DMS 273 treated with DMSO at 0.1 percent for 48 hours (cell line): ENCODE measurements around the gene CAB39L.

Experiments used
- DNase-seq: peaks from one replicate; lab custom pipeline; 2025; lab: John Stamatoyannopoulos, UW

The CAB39L gene

DNA sequence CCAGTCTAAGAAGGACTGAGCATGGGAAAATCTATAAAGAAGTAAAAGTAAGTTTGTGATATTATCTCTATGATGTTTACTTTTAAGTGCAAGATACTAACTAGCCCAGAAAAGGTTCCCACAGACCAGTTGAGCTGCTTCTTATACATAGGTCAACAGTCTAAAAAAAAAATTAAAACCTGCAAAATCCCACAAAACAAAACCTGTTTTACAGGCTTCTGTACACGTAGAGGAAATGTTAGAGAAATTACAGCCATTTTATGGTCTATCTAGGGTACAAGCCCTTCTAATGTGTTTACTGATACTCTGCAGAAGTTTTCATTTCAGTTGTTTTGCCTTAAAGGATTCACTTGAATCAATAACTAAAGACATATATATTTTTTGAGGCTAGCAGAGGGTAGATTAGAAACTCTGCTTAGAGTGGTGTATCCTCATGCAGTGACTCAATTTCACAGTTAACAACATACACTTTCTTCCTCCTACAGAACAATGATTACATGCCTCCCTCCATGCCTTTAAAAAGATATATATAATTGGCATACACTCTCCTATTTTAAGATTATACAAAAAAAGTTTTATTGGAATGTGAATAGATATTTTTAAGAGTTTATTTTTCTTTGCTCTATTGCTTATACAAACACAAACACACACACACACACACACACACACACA is 43.9 kb downstream of the CAB39L start:
- DNase-seq, result no peak

DNA sequence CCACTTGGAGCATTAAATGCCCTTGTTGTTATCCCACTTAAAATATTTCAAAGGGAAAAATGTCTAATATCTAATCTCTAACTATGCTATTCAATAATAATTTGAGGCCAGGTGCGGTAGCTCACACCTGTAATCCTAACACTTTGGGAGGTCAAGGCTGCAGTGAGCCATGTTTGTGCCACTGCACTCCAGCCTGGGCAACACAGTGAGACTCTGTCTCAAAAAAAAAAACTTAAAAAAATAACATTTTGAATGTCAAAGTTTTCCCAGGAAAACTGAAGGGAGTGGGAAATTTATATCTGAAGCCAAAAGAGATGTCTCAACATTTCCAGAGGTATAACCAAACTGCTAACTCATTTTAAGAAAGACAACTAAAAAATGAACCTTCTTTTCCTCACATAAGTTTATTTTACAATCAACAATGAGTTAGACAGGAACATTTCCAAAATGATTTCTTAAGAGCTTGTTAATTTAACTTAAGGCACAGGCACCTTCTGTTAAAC is 47.9 kb downstream of the CAB39L start:
- no peak for DNase-seq

DNA sequence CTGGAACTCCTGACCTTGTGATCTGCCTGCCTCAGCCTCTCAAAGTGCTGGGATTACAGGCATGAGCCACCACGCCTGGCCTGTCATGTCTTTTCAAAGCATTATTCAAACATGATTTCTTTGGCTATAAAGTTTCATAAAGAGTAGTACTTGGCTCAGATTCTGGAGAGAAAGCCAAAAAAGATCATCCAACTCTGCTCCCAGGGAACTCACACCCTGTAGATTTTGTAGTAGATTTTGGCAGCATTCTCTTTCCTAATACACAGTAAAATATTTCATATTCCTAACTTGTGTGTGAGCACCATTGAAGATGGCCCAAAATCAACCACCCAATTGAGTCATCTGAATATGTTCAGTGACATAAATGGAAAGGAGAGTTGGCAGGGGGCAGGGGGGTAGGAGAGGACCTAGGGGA is 48.4 kb downstream of the CAB39L start:
- DNase-seq, result no peak

DNA sequence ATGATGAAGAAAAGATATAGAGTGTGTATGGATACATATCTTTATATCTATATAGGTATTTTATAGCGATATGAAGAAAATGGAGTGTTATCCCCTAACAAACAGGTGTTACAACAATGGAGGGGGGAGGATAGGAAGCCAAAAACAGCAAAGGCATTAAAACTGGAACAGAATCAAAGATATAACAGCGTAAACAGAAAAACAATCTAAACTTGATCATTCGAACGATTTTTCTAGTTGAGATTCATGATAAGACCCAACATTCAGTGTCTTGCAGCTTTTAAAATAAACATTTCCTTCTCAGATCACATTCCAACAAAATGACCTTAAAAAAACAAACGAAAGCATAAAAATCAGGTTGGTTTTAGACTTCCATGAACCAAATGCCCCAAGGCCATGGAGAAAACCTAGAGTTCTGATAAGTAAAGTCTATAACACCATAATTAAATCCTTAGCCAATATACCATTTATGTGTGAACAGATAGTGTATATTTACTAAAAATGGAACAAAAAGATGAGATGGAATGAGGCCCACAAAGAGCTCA is 55.7 kb downstream of the CAB39L start:
- no peak for DNase-seq

DNA sequence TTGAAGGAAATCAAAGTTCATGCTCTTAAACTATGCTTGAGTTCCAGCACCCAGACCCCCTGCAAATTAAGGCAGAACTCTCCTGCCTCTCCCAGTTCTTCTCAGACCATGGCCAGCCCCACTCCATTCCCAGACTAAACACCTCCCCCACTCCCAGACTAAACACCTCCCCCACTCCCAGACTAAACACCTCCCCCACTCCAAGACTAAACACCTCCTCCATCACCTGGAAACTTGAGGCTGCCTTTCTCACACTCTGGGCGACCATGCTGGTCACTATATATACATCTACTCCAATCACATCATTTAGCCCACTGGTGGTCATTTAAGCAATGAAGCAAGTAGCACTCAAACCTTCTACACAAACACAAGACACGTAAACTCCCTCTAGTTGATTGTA is 57.2 kb downstream of the CAB39L start:
- DNase-seq, result no peak

DNA sequence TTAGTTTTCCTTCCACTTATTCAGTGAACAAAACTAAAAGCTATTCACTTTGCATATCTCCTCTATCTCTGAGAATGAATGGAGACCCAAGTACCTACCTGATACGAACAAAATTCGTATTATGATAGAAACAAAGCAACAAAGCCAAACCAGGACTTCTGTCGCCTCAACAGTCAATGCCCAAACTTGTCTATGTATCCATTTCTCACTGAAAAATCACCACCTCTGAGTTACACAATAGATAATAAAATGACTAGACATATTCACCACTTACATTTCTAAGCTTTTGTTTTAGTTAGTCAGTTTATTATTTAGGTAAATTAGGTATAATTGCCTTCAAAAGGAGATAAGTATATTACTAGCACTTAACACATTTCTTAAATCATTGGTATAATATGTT is 67.7 kb downstream of the CAB39L start:
- DNase-seq, result no peak

DNA sequence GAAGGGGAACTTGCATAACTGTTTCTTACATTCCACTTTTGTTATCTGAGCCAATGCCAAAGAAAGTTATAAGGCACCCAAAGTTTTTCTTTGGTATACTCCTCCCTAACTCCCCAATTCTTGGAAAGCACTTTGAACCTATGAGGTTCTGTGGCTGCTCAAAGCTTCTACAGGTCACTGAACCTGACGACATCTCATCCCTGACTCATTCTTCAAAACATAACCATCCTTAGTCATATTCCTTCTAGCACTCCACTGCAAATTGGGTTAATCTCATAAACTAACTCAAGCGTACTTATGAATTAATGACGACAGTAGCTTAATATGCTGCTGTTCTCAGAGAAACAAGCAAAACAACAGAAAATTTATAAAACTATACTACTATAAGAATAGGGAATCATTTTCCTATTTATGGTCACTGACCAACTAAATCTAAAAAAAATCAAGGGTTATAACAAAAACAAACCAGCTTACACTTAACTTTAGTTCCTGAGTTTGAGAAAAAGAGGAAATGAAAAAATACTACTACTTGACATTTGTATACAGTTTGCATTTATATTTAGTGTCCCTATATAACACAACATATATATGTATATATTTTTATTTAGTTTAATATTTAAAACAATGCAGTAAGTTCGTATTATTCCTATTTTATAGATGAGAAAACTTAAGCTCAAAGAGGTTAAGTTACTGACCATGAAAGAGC is 69.1 kb downstream of the CAB39L start:
- no peak for DNase-seq

DNA sequence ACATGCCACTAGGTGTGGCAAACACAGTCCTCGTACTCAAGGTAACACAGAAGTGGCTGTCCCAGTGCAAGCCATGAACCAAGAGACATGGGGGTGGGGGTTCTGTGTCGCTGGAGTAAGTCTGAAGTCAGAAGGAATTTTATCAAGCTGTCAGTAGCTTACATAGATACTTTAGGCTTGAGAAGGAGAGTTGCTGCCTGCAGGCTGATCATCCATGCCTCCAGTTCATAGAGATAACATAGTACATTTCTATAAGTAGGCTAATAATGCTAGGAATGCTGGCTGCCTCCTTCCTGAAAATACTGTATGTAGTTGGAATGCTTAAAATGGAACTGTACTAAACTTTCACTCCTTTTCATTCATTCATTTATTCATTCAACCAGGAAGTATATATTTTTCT is 70.1 kb downstream of the CAB39L start:
- no peak for DNase-seq

DNA sequence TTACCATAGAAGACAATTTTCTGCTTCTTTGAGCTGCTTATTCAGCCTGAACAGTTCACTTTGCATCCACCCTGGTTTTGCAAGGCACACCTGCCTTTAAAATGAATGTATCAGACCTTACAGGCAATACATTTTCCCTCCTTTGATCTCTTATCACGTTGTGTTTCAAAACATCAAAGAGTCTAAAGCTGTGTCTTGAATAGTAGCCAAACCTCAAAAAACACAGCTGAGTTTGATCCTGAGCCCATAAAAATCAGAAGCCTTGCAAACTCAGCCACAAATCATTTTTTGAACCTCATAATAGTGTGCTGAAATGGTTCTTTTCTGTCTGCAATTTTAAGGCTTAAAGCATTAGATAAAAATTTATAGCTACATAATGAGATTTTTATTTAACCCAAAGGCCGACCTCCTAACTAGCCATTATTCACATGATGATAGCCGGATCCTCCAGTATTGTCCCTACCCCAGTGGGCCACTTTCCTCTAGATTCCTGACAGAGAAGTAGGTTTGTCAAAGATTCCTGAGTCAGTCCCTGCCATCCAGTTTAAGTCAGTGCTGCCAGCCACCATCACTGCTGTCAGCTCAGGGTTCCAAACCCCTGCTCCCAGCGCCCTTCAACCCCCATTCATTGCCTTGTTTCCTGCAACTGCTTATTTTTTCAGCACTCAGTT is 71.8 kb downstream of the CAB39L start:
- no peak for DNase-seq

DNA sequence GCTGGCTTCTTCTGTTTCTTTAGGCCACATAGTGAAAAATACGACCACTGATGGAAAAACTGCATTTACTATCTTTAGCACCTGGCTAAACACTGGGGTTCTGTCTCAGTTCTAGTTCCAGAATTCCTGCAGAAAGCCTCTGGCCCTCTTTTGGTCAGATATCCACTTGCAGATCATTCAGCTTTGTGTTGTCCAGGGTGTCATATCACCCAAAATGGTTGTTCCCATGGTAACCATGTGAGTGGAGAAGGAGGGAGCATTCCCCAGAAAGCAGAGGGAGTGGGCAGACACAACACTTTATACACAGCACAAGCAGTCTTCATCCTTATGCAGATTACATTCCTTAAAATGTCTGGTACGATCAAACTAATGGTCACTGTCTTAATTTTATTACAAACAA is 73.5 kb downstream of the CAB39L start:
- no peak for DNase-seq

DNA sequence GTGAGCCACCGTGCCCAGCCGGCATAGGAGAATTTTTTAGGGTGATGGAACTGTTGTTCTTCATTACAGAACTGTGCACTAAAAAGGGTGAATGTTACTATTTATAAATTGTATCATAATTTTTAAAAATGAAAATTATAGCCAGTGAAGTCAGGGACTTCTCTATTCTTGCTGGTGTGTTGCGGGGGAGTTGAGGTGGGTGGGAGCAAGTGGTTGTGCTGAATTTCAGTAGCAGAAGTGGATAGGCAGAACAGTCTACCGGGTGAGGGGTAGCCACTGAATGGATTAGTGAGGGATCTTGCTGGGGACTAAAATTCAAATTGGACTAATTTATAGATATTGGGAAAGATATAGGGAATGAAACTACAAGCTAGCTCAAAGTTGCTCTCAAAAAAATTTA is 74.0 kb downstream of the CAB39L start:
- DNase-seq, result no peak

DNA sequence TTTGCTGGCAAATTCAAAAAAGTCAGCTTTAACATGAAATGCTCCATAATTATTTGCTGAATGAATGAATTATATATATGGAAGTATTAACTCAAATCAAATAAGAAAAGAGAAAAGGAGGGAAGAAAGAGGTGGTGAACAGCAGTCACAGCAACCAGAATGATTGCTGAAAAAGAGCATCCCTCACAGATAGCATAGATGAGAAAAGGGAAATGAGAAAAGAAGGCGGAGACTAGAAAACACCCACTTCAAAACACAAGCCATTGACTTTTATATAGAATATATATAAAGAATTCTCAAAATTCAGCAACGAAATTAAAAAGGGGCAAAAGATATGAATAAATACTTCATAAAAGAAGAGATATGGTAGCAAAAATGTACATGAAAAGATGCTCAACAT is 75.2 kb downstream of the CAB39L start:
- DNase-seq, result no peak

DNA sequence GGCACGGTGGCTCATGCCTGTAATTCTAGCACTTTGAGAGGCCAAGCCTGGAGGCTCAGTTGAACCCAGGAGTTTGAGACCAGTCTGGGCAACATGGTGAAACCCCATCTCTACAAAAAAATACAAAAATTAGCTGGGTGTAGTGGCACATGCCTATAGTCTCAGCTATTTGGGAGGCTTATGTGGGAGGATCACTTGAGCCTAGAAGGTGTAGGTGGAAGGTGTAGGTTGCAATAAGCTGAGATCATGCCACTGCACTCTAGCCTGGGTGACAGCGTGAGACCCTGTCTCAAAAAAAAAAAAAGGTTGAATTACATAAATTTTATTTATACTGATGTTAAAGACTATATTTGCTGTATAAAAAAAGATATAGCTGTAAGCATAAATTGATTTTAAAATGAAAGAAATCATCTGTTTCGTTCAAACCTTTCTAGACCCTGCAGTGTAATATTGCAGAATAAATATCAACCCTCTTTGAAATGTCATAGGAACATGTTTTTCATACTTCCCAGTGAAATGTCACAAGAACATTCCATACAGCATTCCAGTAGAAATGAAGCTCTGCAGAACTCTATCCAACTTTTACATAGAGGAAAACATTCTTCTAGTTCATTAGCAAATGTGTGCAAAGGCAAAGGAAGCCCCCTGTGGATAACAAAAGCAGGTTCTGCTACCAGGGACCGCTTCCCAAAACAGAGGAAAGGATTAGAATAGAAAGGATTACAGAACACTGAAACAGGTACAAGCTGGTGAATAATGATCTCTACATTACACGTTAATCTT is 76.0 kb downstream of the CAB39L start:
- no peak for DNase-seq

DNA sequence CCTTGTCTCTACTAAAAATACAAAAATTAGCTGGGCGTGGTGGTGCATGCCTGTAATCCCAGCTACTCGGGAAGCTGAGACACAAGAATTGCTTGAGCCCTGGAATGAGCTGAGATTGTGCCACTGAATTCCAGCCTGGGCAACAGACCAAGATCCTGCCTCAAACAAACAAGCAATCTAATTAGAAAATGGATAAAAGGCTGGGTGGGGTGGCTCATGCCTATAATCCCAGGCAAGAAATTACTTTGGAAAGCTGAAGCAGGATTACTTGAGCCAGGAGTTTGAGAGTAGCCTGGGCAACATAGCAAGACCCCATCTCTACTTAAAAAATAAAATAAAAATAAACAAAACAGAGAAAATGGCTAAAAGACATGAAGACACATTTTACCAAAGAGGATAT is 77.0 kb downstream of the CAB39L start:
- DNase-seq, result no peak

DNA sequence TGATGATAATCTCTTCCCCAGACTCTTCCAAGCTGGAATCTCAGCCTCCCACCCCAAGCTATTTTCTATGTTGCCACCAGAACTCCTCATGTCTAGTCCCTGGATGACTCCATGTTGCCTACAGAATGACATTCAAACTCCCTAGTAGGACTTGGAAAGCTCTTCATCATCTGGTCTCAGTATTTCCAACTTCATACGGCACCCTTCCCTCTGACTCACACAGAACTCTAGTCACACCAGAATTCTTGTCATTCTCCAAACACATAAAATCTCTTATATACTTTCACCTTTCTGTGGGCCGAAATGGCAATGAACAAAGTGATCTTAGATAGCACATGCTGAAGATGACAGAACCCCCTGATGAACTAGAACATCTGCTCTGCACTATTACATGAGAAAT is 86.2 kb downstream of the CAB39L start:
- DNase-seq, result no peak

DNA sequence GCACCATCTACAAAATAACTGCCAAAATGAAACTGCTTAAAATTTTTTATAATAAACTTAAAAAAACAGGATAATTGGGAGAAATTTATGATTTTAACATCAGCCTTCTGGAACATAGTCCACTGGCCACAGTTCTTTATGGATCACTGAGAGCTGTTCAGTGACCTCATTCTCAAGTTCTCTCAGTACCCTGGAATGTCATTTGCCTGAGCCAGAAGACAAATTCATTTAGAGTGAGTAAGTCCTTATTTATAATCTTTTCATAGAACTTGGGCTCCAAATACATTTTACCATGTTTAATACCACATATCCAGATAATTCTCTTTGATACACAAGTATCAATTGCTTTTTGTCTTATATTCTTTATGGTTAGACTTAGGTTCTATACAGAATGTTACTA is 87.6 kb downstream of the CAB39L start:
- DNase-seq, result no peak

DNA sequence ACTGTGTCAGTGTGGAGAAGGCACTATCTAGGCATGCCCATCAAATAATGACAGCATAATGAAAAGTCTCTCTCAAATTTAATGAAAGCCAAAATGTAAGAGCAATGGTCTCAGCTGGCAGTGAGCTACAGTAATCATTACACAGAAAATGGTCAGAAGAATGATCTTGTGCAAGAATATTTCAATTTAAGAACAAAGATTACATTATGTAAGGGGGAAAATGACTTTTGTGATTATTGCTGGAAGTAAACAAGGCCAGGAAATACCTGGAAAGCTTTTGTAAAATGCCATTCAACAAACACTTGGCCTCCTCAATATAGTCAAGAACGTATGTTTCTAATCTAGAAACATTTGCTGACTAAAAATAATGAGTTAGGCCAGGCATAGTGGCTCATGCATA is 89.1 kb downstream of the CAB39L start:
- DNase-seq, result no peak

DNA sequence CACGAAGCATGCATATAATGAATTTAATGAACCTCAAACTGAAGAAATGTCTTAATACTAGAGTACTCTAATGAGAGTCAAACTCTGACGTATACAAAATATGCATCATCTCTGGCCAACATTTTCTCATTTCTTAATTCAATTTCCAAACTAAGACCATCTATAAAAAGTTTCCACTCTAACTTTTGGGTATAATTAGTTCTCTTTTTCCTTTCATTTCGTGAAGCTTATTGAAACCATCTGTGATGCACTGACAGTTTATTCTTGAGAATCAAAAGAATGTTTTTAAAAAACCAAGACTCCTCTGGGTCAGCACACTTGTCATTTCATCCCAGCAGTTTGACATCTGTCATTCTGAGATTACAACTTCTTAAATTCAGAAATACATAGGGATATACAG is 90.0 kb downstream of the CAB39L start:
- DNase-seq, result no peak

DNA sequence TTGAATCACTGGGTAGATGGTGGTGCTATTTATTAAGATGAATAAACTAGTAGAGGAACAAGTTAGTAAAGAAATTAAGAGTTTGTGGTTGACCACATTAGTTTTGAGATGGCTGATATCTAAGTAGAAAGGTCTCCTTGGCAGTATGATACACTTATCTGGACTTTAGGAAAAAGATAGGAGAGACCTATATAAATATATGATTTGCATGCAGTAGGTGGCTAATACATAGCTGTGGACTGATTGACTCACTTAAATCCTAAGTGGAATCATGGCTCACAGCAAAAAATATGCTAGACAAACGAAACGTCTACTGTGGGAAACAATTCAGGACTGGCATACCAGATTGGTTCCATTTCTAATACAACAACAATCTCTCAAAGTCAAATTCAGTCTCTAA is 92.0 kb downstream of the CAB39L start:
- no peak for DNase-seq

DNA sequence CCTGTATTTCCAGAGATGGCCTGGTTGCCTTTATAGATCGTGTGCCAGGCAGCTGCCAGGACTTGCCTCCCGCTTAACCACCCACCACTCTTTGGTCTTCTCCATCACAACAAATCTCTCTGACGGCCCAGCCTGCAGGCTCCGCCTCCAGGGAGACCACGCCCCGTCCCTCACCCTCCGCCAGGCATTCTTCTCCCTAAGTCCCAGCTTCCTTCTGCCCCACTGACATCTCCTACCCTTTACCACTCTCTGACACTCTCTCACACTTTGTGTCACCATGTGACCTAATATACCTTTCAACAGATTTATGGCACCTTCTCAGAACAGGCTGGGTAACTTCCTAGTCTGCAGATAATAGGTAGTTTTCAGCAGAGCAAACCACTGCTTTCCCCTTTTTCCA is 95.1 kb downstream of the CAB39L start:
- DNase-seq, result no peak

DNA sequence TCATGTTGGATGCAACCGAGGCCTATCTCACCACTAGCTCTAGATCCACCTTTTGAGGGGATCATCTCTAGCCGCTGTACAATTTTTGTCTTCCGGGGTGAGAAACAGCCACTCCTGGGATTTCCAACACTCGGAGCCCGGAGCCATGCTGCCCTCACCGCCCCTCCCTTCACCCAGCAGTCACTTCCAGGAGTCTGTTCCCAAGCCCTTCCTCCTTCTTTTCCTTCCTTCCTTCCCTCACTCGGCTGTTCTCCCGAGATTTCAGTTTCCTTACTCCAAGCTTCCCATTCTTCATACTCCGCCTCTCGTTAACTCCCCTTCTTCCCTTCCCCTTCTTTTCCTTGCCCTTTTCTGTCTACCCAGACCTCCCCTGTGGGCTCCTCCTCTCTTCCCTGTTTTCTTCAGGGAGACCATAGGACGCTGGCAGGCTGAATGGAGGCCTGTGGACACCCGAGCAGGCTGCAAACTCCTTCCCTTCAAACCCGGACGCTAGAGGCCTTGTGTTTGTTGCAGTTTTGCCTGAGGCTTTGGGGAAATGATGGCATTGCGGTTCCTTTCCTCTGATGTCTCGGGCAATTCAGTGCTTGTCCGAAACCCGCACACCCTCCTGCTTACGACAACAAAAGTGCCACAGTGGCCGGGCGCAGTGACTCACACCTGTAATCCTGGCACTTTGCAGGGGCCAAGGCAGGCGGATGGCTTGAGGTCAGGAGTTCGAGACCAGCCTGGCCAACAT is 96.0 kb downstream of the CAB39L start:
- DNase-seq, result no peak

DNA sequence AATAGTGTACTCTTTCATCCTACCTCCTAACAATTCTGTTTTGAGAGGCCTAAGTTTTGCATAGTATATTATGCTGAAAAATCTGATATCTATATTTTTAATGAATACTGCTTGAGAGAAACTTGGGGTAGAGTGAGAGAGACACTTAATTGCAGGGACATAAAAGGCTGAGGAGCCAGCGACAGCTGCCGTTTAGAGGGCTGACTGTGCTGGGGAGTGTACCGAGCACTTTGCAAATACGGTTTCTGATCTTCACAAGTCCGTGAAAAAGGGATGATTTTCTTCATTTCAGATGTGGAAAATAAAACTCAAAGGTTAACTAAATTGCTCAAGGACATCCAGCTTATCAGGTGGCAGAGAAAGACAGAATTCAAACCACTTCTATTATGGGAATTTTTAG is 97.4 kb downstream of the CAB39L start:
- DNase-seq, result no peak
